AG04449 (cell line): Measurements from ENCODE around the gene CDK19.

Source experiments
- CTCF ChIA-PET: fragments of 350-600 bp; formaldehyde crosslinking; extraction: SDS; loops from one replicate; lab custom pipeline; 2021; ENCODE audit warnings: antibody characterized with exemption; lab: Yijun Ruan, JAX
- POLR2A ChIA-PET: fragments of 400-600, 350-600 bp; formaldehyde crosslinking; extraction: SDS; loops from one replicate; lab custom pipeline; 2020; ENCODE audit warnings: antibody characterized with exemption, inconsistent platforms; lab: Yijun Ruan, JAX
- DNase-seq: peaks from one replicate; pipeline ENCODE4 v3.0.0-alpha.2; 2010; ENCODE audit warnings: low read depth, low spot score
- H3K4me3 ChIP-seq: 2 replicates; pipeline ENCODE4 v1.5.1; 2011; ENCODE audit warnings: low read depth, mild to moderate bottlenecking, control low read depth, low read length
- TF ChIP-seq, protein P1 (sequence below): IDR thresholded peaks from one replicate; pipeline ENCODE4 v1.5.1; 2011; ENCODE audit warnings: mild to moderate bottlenecking, moderate library complexity, low read length, control low read depth, inconsistent platforms; ENCODE audit not compliant: insufficient read depth; ENCODE audit errors: missing control alignments

Gene CDK19

DNA sequence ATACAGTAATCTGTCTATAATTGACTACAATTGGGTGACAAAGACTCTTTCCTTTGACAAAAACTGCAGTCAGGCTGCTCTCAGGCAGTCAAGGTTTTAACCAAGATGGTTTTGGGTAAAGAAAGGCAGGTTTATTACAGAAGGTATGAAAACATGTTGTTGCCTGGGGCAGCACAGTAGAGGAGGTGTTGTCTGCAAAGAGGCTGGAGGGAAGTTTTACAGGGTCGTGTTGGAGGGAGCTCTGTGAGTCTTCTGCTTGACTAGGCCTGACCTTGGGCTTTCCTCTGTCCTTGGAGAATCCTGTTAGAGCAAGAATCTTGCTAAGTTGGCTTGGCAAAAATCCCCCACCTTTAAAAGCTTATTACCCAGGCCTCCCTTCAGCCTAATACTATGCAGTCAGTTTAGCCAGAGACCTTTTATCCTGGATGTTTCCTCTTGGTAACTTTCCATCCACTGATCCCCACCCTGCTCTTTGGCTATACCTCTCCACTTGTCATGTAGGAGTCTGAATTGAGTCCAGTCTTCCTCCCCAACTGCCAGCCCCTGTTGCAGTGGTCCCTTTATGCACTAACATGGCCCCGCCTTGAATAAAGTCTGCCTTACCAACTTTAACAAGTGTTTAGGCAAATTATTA, 195.9 kb downstream of the CDK19 start:
- no peak overlapping the region for H3K4me3 ChIP-seq
- POLR2A ChIA-PET = interaction anchor here (0.6 kb wide), 1 partner anchor 256 kb away, joined by 3 read pairs; no protein-coding TSS in a partner anchor
- no peak for DNase-seq
- CTCF ChIA-PET = interaction anchor here (0.7 to 1.0 kb wide), 4 partner anchors 11 to 331 kb away, joined by 3 to 5 read pairs (median 4); no protein-coding TSS in a partner anchor
- TF ChIP-seq, protein P1, sequence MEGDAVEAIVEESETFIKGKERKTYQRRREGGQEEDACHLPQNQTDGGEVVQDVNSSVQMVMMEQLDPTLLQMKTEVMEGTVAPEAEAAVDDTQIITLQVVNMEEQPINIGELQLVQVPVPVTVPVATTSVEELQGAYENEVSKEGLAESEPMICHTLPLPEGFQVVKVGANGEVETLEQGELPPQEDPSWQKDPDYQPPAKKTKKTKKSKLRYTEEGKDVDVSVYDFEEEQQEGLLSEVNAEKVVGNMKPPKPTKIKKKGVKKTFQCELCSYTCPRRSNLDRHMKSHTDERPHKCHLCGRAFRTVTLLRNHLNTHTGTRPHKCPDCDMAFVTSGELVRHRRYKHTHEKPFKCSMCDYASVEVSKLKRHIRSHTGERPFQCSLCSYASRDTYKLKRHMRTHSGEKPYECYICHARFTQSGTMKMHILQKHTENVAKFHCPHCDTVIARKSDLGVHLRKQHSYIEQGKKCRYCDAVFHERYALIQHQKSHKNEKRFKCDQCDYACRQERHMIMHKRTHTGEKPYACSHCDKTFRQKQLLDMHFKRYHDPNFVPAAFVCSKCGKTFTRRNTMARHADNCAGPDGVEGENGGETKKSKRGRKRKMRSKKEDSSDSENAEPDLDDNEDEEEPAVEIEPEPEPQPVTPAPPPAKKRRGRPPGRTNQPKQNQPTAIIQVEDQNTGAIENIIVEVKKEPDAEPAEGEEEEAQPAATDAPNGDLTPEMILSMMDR = no peak

DNA sequence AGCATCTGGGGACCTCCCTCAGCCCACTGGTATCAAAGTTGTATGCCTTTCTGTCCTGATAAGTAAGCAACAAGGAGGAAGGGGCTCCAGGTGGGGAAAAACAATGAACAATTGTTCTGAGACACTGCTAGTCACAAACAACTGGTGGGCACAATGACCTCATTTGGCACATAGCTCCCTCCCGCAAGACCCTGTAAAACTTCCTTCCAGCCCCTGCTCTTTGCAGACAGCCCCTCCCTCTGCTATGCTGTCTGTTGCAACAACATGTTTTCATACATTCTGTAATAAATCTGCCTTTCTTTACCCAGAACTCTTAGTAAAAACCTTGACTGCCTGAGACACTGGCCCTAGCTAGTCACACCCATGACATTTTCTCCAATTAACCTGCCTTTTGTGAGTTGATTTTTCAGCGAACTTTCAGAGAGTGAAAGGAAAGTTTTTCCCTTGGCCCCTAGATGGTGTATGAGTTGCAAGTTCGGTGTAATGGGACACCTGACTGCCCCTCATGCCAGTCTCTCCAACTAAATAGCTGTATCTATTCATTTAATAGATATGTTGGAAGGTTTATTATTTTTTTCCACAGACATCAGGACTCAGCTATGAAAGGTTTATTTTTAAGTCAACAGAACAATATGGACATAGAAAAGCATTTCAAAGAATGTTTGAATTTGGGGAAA, 196.5 kb downstream of the CDK19 start:
- no peak for DNase-seq
- no peak overlapping the region for H3K4me3 ChIP-seq
- TF ChIP-seq, protein P1 = no peak
- CTCF ChIA-PET = interaction anchor here (0.7 to 0.8 kb wide), 3 partner anchors 11 to 331 kb away, joined by 3 to 5 read pairs (median 4); no protein-coding TSS in a partner anchor
- POLR2A ChIA-PET = no interaction called here

DNA sequence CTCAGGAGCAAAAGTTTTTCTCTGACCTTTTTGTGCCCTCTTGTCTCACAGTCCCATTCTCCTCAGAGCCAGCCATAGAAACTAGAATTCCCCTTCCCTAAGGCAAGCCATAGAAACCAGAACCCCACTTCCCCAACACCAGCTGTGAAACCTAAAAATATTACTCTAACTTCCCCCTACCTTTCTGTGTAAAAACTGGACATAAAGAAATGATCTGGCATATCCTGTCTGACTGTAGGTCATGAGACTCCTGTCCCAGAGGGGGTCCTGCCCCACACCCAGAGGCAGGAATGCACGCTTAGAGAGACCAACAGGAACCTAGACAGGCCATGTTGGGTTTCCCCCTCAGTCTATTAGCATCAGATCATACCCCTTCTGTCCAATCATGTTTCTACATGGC, 198.2 kb downstream of the CDK19 start:
- no peak overlapping the region for H3K4me3 ChIP-seq
- DNase-seq = no peak
- CTCF ChIA-PET = no interaction called here
- TF ChIP-seq, protein P1 = no peak
- POLR2A ChIA-PET = no interaction called here

DNA sequence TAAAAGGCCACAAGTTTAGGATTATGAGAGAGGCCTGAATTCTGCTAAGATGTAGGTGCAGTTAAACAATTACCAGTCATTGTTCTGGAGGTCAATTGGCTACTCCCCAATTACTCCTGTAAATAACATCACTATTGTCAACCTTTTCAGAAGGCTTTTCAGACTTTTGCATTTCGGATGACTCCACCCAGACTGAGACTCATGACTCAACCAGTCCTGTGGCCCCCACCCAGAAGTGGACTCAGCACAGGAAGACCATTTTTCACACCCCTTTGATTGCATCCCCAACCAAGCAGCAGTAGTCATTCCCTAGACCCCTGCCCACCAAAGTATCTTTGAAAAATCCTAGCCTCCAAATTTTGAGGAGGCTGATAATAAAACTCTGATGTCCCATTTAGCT, 199.5 kb downstream of the CDK19 start:
- ChIA-PET CTCF (no interaction called here), POLR2A (no interaction called here)

DNA sequence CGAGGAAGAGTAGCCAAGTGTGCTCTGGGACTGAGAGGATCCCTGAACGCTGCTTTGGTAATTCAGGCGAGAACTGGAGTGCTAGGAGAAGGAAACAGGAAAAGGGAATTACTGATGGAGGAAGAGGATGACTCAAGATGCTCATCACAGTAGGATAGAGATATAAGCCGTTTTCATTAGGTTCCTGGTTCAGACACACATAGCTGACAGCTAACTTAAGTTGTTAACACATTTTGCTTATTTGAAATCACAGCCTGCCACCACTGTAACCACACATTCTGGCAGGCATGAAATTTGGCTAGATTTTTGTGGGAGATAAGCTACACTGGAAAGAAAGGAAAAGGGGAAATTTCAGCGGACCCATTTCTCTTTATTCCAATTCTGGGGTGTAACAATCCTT, 200.7 kb downstream of the CDK19 start:
- TF ChIP-seq, protein P1 = no peak
- DNase-seq = no peak
- CTCF ChIA-PET = interaction anchor here (1.4 kb wide), 1 partner anchor 9 kb away, joined by 3 read pairs; no protein-coding TSS in a partner anchor
- H3K4me3 ChIP-seq = no peak overlapping the region
- POLR2A ChIA-PET = no interaction called here

More for the DNA sequence above, 199.5 kb downstream of the CDK19 start:
- TF ChIP-seq, protein P1 = no peak
- H3K4me3 ChIP-seq = no peak overlapping the region
- DNase-seq = no peak

DNA sequence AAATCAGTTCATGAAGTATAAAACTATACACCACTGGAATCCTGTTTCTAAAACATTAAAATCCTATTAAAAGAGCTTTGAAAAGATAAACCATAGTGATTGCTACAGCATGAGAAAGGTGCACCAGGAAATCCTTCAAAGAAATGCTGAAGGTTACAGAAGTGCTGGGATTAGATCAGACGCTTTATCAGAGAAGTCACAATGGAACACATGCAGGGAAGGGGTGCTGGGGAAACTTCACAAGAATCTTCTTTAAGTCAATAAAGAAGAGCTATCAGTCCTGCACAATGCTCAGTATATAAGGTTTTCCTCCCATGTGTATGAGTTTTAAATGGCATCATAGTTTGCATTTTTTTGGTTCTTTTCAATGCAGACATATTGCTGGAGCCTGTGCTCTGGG, 201.2 kb downstream of the CDK19 start:
- no peak overlapping the region for H3K4me3 ChIP-seq
- no peak for DNase-seq
- TF ChIP-seq, protein P1 = no peak
- ChIA-PET POLR2A (no interaction called here), CTCF (interaction anchor here (1.4 kb wide), 1 partner anchor 9 kb away, joined by 3 read pairs; no protein-coding TSS in a partner anchor)
